HG03060 (cell line): ENCODE data around the gene C13orf46.

ENCODE experiments used
- ATAC-seq: cut with Tn5 transposase; IDR thresholded peaks from one replicate; pipeline ENCODE4 v1.9.1; 2021; ENCODE audit warnings: low read depth, moderate number of reproducible peaks; ENCODE audit not compliant: unreplicated experiment

C13orf46 gene

GRCh38 chr13:113972451-113973217, 1.2 kb downstream of the C13orf46 start:
- no peak for ATAC-seq

- no peak for ATAC-seq
Measured at GRCh38 chr13:113971471-113972231, 2.2 kb downstream of the C13orf46 start.

GRCh38 chr13:113970810-113971470, 2.9 kb downstream of the C13orf46 start:
- ATAC-seq, result no peak

- no peak for ATAC-seq
Measured at GRCh38 chr13:113969973-113970611, 3.8 kb downstream of the C13orf46 start.

GRCh38 chr13:113969311-113969972, 4.4 kb downstream of the C13orf46 start:
- no peak for ATAC-seq

- no peak for ATAC-seq
Measured at GRCh38 chr13:113968463-113969310, 5.2 kb downstream of the C13orf46 start.

- no peak for ATAC-seq
Measured at GRCh38 chr13:113967729-113968462, 6.0 kb downstream of the C13orf46 start.

- no peak for ATAC-seq
Measured at GRCh38 chr13:113967206-113967720, 6.6 kb downstream of the C13orf46 start.

GRCh38 chr13:113965968-113966884, 7.7 kb downstream of the C13orf46 start:
- ATAC-seq, result no peak

GRCh38 chr13:113965383-113965874, 8.4 kb downstream of the C13orf46 start:
- ATAC-seq, result no peak

GRCh38 chr13:113964251-113964995, 9.5 kb downstream of the C13orf46 start:
- ATAC-seq, result no peak

- ATAC-seq, result no peak
Measured at GRCh38 chr13:113963376-113963775, 10.5 kb downstream of the C13orf46 start.

GRCh38 chr13:113962975-113963374, 10.9 kb downstream of the C13orf46 start:
- no peak for ATAC-seq

- no peak for ATAC-seq
Measured at GRCh38 chr13:113962386-113962785, 11.5 kb downstream of the C13orf46 start.

GRCh38 chr13:113960276-113960948, 13.5 kb downstream of the C13orf46 start:
- no peak for ATAC-seq

GRCh38 chr13:113959198-113959597, 14.7 kb downstream of the C13orf46 start:
- ATAC-seq, result no peak
